Upper lobe of right lung (tissue), 1 donor: ENCODE measurements around the gene COL18A1. TPM values are rescaled to one million over a fixed set of nuclear protein-coding genes. Genes with fewer than 3 reads are reported as not detected.

Source experiments
- ATAC-seq: fragments of 200-7000 bp; cut with Tn5 transposase; one replicate; pipeline ENCODE4 v1.9.1; 2020; ENCODE audit warnings: mild to moderate bottlenecking, moderate library complexity
- DNase-seq: peaks from one replicate; pipeline ENCODE4 v3.0.0-alpha.2; 2020
- H3K27ac ChIP-seq: fragments of 200-600 bp; one replicate; pipeline ENCODE4 v1.8.0; 2022
- H3K27me3 ChIP-seq: fragments of 200-600 bp; one replicate; pipeline ENCODE4 v1.8.0; 2022; ENCODE audit warnings: mild to moderate bottlenecking
- H3K36me3 ChIP-seq: fragments of 200-600 bp; one replicate; pipeline ENCODE4 v1.8.0; 2022
- H3K4me1 ChIP-seq: fragments of 200-600 bp; one replicate; pipeline ENCODE4 v1.8.0; 2022
- H3K4me3 ChIP-seq: fragments of 200-600 bp; one replicate; pipeline ENCODE4 v1.8.0; 2022; ENCODE audit warnings: mild to moderate bottlenecking
- H3K9me3 ChIP-seq: fragments of 200-600 bp; one replicate; pipeline ENCODE4 v1.8.0; 2022
- CTCF ChIP-seq: fragments of 200-600 bp; IDR thresholded peaks from one replicate; pipeline ENCODE4 v1.8.0; 2022; ENCODE audit warnings: antibody characterized with exemption
- intact Hi-C: fragments of 100-400 bp; cut with DNase I; formaldehyde crosslinking; loops from one replicate; pipeline ENCODE4 v1.11.0; 2022
- total RNA-seq: library from RNA; stranded (reverse); fragmentation: NEBNext Ultra II Directional; extraction: Animal tissue kit (Norgen Biotek cat#: 25700); gene quantifications from one replicate; pipeline ENCODE4 v1.2.1, GENCODE V29; 2021
- donor health status: DM: no; HTN: yes; CAD: no; lungs with severe emphysema.

Gene COL18A1
- total RNA-seq, 1 donor from 2014 or later = 60.4 TPM

GRCh38 chr21:45460011-45460565 lies 55.1 kb downstream of the COL18A1 start:
- no peak for TF ChIP-seq CTCF
- no peak for DNase-seq
- ATAC-seq = no peak
- Histone ChIP-seq H3K36me3 (no peaks in the 10 kb centered on the region), H3K4me1 (no peaks in the 10 kb centered on the region), H3K27ac (no peak overlapping the region), H3K9me3 (no peaks in the 10 kb centered on the region), H3K27me3 (no peaks in the 10 kb centered on the region), H3K4me3 (no peak overlapping the region)
- intact Hi-C loops = no loop called here

DNA sequence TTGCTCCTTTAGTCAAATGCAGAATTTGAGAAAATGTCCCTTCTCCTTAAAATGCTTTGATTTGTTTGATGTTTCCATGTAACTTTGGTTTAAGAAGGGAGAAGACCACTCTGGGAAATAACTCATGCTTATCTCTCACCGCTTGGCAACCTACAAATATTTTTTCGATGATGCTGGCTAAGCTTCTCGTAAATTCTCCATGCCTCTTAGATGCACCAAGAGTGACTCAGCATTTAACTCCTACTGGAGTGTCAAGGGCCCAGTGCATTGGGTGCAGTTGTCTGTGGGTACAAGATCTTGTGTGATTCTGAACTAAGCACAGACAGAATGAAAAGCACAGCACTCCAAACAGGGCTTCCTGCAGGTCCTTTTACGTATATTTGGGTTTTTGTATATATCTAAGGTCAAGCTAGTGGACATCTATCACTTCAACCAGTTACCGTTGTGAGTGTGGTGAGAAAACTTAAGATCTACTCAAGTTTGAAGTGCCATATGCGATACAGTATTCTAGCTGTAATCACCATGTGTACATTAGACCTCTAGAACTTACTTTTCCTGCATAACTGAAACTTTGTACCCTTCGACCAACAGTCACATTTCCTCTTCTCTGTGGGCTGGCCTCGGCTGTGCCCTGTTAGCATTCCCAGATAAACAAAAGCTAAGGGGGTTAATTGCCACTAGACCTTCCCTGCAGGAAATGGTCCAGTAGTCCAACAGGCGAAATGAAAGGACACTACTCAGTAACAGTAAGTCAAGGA lies 55.8 kb downstream of the COL18A1 start:
- DNase-seq = no peak
- Histone ChIP-seq H3K4me3 (no peak overlapping the region), H3K27me3 (no peaks in the 10 kb centered on the region), H3K4me1 (no peaks in the 10 kb centered on the region), H3K36me3 (no peaks in the 10 kb centered on the region), H3K27ac (no peak overlapping the region), H3K9me3 (no peaks in the 10 kb centered on the region)
- intact Hi-C loops = no loop called here
- no peak for ATAC-seq
- TF ChIP-seq CTCF = no peak

GRCh38 chr21:45461369-45461750 lies 56.4 kb downstream of the COL18A1 start:
- H3K27me3 ChIP-seq = no peaks in the 10 kb centered on the region
- ATAC-seq (no peak), DNase-seq (peak; percentile 40)
- H3K36me3 ChIP-seq = no peaks in the 10 kb centered on the region
- TF ChIP-seq CTCF = no peak
- no peak overlapping the region for H3K4me3 ChIP-seq
- H3K27ac ChIP-seq = no peak overlapping the region
- no peaks in the 10 kb centered on the region for H3K9me3 ChIP-seq
- H3K4me1 ChIP-seq = no peaks in the 10 kb centered on the region
- intact Hi-C loops = no loop called here

GRCh38 chr21:45461806-45462341 lies 56.9 kb downstream of the COL18A1 start:
- H3K36me3 ChIP-seq = no peaks in the 10 kb centered on the region
- no peak overlapping the region for H3K27ac ChIP-seq
- H3K27me3 ChIP-seq = no peaks in the 10 kb centered on the region
- intact Hi-C loops = no loop called here
- no peaks in the 10 kb centered on the region for H3K9me3 ChIP-seq
- H3K4me1 ChIP-seq = no peaks in the 10 kb centered on the region
- no peak for ATAC-seq
- H3K4me3 ChIP-seq = no peak overlapping the region
- no peak for DNase-seq
- TF ChIP-seq CTCF = no peak

GRCh38 chr21:45463871-45464270 lies 58.9 kb downstream of the COL18A1 start:
- H3K27ac ChIP-seq = no peak overlapping the region
- intact Hi-C loops = no loop called here
- DNase-seq = peak; percentile 31
- no peak overlapping the region for H3K4me3 ChIP-seq
- ATAC-seq = no peak
- H3K4me1 ChIP-seq = no peaks in the 10 kb centered on the region
- no peaks in the 10 kb centered on the region for H3K9me3 ChIP-seq
- H3K36me3 ChIP-seq = no peaks in the 10 kb centered on the region
- no peaks in the 10 kb centered on the region for H3K27me3 ChIP-seq
- TF ChIP-seq CTCF = no peak
